ENCODE results near the gene XPNPEP2.

The XPNPEP2 gene

DNA sequence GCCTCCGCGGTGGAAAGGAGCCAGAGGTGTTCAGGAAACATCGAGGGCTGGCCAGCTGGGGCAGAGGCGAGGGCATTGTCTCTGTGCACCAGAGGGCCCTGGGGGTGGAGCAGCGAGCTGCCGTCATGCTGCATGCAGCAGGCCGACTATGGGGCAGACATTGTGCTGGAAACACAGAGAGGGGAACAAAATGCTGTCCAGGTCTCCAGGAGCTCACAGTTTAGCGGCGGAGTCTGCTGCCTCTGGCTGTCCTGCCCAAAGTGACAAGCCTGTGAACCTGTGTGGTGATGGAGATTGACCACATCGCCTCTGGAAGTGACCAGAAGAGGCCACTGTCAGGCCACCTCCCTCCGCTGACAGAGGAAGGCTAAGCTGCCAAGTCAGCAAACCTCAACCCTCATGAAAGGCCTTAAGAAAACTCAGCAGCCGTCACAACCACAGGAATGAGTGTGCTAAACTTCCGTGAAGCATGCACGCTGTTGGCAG lies 20.8 kb downstream of the XPNPEP2 start:
- Mint-ChIP-seq H3K27me3 (ENCODE audit: low read depth) (no peaks in the 10 kb centered on the region), H3K9me3 (no peaks in the 10 kb centered on the region), H3K36me3 (ENCODE audit: low read depth) (no peaks in the 10 kb centered on the region), H3K4me3 (no peak overlapping the region), H3K27ac (peak overlapping the region in 2 of 3 experiments; percentile 25 to 31), H3K4me1 (no peaks in the 10 kb centered on the region)
- TF ChIP-seq, protein P1, sequence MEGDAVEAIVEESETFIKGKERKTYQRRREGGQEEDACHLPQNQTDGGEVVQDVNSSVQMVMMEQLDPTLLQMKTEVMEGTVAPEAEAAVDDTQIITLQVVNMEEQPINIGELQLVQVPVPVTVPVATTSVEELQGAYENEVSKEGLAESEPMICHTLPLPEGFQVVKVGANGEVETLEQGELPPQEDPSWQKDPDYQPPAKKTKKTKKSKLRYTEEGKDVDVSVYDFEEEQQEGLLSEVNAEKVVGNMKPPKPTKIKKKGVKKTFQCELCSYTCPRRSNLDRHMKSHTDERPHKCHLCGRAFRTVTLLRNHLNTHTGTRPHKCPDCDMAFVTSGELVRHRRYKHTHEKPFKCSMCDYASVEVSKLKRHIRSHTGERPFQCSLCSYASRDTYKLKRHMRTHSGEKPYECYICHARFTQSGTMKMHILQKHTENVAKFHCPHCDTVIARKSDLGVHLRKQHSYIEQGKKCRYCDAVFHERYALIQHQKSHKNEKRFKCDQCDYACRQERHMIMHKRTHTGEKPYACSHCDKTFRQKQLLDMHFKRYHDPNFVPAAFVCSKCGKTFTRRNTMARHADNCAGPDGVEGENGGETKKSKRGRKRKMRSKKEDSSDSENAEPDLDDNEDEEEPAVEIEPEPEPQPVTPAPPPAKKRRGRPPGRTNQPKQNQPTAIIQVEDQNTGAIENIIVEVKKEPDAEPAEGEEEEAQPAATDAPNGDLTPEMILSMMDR (IDR thresholded peaks at IDR 0.05; ENCODE audit: unreplicated experiment in 3 of 3), result no peak

DNA sequence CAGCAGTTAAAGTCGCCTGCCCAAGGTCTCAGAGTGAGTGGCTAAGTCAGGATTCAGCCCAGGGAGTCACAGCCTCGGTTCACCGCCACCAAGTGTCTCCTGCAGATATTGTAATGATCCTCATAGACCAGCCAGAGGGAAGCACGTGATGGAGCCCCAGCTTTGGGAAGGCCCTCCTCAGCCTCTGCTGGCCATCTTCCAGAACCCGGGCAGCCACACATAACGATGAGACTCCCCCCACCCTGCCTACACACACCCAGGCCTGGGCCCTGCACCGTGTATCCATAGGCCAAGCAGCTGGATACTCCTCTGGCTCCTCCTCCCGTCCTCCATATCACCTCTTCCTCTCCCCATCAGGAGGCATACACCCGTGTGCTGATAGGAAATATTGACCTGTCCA lies 21.4 kb downstream of the XPNPEP2 start:
- no peak overlapping the region for H3K4me3 Mint-ChIP-seq
- no peaks in the 10 kb centered on the region for H3K9me3 Mint-ChIP-seq
- no peaks in the 10 kb centered on the region for H3K36me3 Mint-ChIP-seq (ENCODE audit: low read depth)
- H3K4me1 Mint-ChIP-seq, result no peaks in the 10 kb centered on the region
- no peaks in the 10 kb centered on the region for H3K27me3 Mint-ChIP-seq (ENCODE audit: low read depth)
- peak overlapping the region in 2 of 3 experiments; percentile 25 to 31 for H3K27ac Mint-ChIP-seq
- TF ChIP-seq, protein P1 (IDR thresholded peaks at IDR 0.05; ENCODE audit: unreplicated experiment in 3 of 3), result no peak

DNA sequence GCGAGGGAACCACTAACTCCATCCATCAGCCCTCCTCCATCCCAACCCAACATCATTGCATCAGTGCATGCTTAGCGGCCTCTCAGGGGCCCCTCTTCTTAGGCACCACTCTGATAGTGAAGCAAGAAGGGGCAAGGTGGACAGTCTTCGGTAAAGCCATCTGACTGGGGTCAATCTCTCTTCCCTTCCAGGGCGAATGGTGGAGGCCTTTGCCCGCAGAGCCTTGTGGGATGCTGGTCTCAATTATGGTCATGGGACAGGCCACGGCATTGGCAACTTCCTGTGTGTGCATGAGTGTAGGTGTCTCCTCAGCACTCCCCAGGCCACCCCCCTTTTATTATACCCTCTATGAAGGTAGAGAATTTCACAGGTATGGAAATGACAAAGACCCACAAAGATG lies 22.2 kb downstream of the XPNPEP2 start:
- H3K36me3 Mint-ChIP-seq (ENCODE audit: low read depth), result no peaks in the 10 kb centered on the region
- peaks cover under 1% of the 10 kb centered on the region for H3K9me3 Mint-ChIP-seq
- H3K4me3 Mint-ChIP-seq, result no peak overlapping the region
- TF ChIP-seq, protein P1 (IDR thresholded peaks at IDR 0.05; ENCODE audit: unreplicated experiment in 3 of 3), result no peak
- no peaks in the 10 kb centered on the region for H3K27me3 Mint-ChIP-seq (ENCODE audit: low read depth)
- no peaks in the 10 kb centered on the region for H3K4me1 Mint-ChIP-seq
- no peak overlapping the region for H3K27ac Mint-ChIP-seq

DNA sequence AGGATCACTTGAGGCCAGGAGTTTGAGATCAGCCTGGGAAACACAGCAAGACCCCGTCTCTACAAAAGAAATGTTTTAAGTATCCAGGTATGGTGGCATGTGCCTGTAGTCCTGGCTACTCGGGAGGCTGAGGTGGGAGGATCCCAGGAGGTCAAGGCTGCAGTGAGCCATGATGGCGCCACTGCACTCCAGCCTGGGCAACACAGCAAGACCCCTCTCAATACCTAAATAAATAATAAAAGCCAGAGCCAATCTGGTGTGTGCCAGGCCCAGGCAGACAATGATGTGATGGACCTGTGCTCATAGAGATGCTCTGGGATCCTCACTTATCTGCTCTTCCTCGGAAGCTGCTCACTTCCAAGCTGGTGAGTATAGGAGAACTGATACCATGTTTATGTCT lies 22.8 kb downstream of the XPNPEP2 start:
- Mint-ChIP-seq H3K4me3 (no peak overlapping the region), H3K9me3 (peaks cover 3% of the 10 kb centered on the region), H3K27me3 (ENCODE audit: low read depth) (no peaks in the 10 kb centered on the region), H3K36me3 (ENCODE audit: low read depth) (no peaks in the 10 kb centered on the region), H3K4me1 (no peaks in the 10 kb centered on the region), H3K27ac (no peak overlapping the region)
- TF ChIP-seq, protein P1 (IDR thresholded peaks at IDR 0.05; ENCODE audit: unreplicated experiment in 3 of 3), result no peak

DNA sequence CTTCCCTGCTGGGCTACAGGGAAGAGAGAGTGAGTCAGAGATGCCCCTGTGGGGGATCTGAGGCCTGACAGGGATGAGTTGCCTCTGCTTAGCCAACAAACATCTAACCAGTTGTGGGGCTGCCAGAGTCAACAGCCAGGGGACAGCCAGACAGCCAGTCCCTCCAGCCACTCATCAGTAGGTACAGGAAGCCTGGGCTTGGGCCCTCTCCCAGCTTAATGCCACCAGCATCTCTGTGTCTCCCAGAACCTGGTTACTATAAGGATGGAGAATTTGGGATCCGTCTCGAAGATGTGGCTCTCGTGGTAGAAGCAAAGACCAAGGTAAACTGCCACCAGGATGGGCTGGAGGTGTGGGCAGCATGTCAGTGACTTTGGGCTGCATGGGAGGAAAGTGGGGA lies 23.7 kb downstream of the XPNPEP2 start:
- Mint-ChIP-seq H3K4me1 (no peaks in the 10 kb centered on the region), H3K9me3 (peaks cover 6% of the 10 kb centered on the region), H3K36me3 (ENCODE audit: low read depth) (no peaks in the 10 kb centered on the region), H3K27me3 (ENCODE audit: low read depth) (no peaks in the 10 kb centered on the region), H3K27ac (no peak overlapping the region), H3K4me3 (no peak overlapping the region)
- TF ChIP-seq, protein P1 (IDR thresholded peaks at IDR 0.05; ENCODE audit: unreplicated experiment in 3 of 3), result no peak

DNA sequence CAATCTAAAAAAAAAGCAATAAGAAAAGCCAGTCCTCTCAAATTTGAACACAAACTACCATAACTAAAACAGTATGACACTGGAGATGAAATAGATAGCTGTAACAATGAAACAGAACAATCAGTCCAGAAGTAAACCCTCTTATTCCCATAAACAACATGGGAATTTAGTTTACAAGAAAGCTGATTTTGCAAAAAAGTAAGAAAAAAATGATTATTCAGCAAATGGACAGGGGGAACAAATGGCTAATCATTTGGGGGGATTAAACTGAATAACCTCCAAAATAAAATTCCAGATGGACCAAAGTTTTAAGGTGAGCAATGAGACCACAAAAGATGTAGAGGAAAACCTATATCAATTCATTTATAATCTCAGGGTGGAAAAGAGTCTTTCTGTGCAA lies 24.9 kb downstream of the XPNPEP2 start:
- Mint-ChIP-seq H3K9me3 (peaks cover 6% of the 10 kb centered on the region), H3K36me3 (ENCODE audit: low read depth) (no peaks in the 10 kb centered on the region), H3K27ac (no peak overlapping the region), H3K27me3 (ENCODE audit: low read depth) (peaks cover 4% of the 10 kb centered on the region), H3K4me1 (no peaks in the 10 kb centered on the region), H3K4me3 (no peak overlapping the region)
- TF ChIP-seq, protein P1 (IDR thresholded peaks at IDR 0.05; ENCODE audit: unreplicated experiment in 3 of 3), result no peak
